Neural cell (in vitro differentiated cells): ENCODE measurements around the gene EOGT.

Source experiments
- CTCF ChIP-seq: fragments of 450-650 bp; IDR thresholded peaks from 2 replicates; pipeline ENCODE4 v1.5.1; 2014; ENCODE audit warnings: antibody characterized with exemption, mild to moderate bottlenecking, moderate library complexity; ENCODE audit not compliant: poor library complexity, severe bottlenecking
- EP300 ChIP-seq: fragments of 450-650 bp; conservative IDR thresholded peaks from 2 replicates; pipeline ENCODE4 v1.6.1; 2014; ENCODE audit warnings: antibody characterized with exemption, mild to moderate bottlenecking, moderate library complexity; ENCODE audit not compliant: poor library complexity, severe bottlenecking

GRCh38 chr3:69048990-69049389 lies 35.5 kb upstream of the EOGT start:
- TF ChIP-seq CTCF (no peak), EP300 (no peak)
